Measurements from ENCODE around the gene CFAP53.
A peak's percentile ranks its signal among the peaks of the same experiment; 100 is the strongest.
"Not testable (repeated sequence)": the region's sequence is repeated elsewhere in the genome, so short reads cannot be mapped to it uniquely, and the experiment has no call there.

The CFAP53 gene, protein sequence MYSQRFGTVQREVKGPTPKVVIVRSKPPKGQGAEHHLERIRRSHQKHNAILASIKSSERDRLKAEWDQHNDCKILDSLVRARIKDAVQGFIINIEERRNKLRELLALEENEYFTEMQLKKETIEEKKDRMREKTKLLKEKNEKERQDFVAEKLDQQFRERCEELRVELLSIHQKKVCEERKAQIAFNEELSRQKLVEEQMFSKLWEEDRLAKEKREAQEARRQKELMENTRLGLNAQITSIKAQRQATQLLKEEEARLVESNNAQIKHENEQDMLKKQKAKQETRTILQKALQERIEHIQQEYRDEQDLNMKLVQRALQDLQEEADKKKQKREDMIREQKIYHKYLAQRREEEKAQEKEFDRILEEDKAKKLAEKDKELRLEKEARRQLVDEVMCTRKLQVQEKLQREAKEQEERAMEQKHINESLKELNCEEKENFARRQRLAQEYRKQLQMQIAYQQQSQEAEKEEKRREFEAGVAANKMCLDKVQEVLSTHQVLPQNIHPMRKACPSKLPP

DNA sequence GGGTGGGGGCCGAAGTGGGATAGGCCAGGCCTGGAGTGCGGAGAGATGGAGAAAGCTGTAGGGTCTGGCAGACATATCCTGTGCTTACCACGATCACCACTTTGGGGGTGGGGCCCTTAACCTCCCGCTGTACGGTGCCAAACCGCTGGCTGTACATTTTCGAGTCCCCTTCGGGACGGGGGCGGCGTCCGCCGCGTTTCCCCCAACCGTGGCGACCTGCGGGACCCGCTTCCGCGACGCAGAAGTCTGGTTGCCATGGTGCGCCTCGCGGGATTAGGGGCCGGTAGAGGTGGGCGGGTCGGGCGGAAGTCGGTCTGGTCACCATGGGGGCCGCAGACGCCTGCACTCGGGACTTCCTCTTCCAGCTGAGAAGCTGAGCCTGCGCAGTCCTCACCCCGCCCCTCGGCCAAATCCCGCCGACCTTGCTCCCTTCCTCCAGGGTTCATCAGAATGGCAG lies at the start of gene CFAP53:
Gene CFAP53, minus strand, starts transcription at position 248 of the 457 bp plus-strand sequence. Its CDS starts 91 bp downstream, at position 157.
- DNase-seq, result peak; percentile 88

DNA sequence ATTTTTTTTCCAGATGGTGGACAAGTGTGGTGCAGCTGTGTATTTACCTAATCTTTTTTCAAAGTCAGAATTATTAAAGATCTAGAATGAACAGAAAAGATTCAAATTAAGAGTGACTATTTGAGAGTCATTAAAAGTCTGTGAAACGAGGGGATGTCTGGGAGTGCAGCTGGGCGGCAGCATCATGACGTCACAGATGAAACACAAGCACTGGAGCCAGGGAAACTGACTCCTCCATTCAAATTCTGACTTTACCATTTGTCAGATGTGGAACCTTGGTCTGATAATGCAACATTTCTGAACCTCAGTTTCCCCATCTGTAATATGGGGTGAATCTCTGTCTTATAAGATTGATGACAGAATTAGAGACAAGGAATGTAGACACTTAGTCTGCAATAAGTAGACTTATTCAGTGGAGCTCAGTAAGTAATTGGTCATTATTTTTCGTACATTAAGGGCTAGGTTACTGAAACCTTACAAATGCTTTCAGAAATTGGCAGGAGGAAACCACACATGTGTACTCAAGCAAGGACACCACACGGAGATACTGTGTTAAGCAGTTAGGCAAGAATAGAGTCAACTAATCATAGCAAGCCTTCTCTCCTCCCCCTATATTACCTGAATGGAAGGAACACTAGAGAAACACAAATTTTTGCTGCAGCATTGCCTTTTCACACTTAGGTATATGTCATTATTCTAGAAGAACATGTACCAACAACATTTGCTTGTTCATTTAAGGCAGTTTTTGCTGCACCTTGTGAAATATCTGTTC lies 49.0 kb upstream of the CFAP53 start:
- no peak for DNase-seq

DNA sequence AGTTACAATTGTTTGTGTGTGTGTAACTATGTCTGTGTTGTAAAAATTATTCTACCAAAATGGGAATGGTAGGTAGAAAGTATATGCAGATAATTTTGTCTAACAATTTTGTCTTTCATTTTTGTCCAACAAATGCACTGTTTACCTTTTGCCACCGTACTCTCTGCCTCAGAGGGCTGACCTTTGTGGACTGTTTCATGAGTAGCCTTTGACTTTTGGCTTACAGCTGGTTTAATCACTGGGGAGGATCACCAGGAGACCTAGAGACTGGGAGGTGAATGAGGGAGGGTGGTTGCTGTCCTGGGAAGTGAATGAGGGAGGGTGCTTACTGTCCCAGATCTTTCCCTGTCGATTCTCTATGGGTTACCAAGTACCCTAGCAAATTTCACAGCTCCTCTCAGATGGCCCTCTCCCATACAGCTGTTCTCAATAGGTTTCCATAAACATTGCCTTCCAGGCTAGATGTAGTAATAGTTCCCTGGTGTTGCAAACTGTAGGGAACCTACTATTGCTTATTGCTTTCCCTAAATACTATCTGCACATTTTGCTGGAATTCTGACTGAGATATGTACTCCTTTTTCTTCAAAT lies 47.7 kb upstream of the CFAP53 start:
- DNase-seq, result no peak

DNA sequence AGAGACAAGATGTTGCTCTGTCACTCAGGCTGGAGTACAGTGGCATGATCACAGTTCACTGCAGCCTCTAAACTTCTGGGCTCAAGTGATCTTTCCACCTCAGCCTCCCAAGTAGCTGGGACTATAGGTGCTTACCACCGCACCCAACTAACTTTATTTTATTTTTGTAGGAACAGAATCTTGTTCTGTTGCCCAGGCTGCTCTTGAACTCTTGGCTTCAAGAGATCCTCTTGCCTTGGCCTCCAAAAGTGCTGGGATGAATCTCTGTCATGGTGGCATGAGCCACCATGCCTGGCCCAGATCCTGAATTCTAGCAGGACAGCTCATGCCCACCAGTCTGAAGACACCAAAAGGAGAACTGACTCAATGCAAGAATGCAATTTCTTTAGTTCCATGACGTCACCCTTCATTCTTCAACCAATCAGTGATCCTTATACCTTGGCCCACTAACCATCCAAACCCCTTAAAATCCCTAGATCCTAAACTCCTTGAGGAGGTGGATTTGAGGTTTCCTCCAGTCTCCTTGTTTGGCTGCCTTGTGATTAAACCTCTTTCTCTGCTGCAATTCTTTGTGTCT lies 46.8 kb upstream of the CFAP53 start:
- no peak for DNase-seq

DNA sequence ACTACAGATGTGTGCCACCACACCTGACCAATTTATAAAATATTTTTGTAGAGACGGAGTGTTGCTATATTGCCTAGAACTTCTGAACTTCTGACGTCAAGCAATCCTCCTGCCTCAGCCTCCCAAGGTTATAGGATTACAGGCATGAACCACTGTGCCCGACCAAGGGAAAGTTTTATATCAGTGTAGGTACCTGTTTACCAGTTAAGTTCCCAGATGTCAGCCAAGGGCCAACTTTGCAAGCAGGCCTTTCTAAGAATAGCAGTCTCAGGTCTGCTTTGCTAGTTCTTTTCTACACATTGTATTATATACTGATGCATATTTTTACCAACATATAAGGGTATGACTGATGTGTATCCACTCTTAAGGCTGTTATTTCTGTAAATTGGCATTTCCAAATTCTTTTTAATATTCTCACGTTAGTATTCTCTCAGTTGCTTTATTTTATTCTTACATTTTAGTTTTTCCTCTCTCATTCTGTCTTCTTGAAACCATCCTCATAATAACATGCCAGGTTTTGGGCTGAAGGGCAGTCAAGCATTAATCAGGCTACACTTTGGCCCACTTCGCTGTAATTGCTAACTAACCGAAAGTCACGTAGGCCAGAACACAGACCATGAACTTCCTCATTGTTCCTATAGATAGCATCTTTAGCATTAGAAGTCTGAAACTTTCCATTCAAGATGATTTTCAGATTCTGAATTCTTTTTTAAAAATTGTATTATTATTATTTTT lies 46.2 kb upstream of the CFAP53 start:
- no peak for DNase-seq

DNA sequence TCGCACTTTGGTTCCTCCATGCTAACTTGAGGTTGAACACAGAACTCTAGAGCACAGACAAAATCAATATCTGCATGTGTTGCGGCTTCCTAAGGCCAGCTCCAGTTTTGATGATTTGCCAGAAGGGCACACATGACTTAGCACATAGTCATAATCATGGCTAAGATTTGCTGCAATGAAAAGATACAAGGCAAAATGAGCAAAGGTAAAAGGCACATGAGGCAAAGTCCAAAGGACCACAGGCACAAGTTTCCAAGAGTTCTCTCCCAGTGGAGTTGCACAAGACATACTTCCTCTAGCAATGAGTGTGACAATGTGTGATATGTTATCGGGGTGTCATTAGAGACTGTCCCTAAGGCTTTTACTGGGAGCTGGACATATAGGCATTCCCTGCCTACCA lies 45.4 kb upstream of the CFAP53 start:
- no peak for DNase-seq

DNA sequence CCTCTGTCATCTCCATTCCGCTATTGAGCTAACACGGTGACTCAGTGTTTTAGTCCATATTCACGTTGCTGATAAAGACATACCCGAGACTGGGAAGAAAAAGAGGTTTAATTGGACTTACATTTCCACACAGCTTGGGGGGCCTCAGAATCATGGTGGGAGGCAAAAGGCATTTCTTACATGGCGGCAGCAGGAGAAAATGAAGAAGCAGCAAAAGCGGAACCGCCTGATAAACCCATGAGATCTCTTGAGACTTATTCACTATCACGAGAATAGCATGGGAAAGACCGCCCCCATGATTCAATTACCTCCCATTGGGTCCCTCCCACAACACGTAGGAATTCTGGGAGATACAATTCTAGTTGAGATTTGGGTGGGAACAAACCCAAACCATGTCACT lies 43.8 kb upstream of the CFAP53 start:
- no peak for DNase-seq

DNA sequence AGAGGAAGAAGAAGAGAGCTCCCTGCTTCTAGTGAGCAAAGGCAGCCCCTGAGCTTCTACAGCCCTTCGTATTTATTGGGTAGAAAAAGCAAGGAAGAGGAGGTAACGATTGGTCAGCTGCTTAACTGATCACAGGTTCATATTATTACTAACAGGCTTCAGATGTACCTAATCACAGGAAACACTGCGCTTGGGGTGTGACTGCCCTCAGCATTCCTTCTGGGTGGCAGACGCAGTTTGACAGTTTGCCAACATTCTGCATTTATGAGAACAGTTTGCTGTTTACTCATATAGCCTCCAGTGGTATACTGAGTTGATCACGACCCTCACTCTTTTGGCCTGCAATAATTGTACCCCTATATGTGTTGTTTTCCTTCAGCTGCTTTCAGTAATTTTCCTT lies 42.6 kb upstream of the CFAP53 start:
- not testable (repeated sequence) for DNase-seq

DNA sequence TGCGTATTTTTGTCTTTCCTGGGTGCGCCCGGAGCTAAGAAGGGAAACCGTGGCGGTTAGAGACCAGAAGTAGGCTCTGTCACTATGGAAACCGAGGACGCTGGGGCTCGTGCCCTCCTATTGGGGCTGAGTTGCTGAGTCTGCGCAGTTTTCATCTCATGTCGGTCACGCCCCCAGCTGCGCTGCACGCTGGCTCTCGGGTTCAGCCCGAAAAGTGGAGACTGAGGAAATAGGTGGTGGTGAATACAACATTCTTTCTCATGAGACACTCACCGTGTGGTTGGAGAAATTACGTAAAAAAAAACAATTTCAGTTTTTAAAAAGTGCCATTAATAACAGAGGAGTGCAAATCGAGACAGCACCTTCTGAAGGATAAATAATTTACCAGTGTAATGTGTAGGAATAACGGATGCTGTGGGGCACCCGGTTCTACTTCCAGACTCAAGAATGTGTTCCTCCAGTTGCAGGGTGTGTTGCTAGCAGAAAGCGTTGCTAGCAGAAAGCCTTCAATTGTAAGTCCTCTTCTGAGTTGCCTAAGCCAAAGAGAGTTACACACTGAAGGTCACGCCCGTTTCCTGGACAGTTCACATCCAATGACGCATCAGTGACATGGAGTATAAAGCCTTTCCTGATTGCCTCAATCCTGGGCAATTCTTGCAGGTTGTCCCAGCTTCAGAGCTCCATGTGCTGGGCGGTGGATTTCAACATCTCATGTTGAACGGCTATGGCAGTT lies 41.6 kb upstream of the CFAP53 start:
- peak; percentile 92 to 93 for DNase-seq

DNA sequence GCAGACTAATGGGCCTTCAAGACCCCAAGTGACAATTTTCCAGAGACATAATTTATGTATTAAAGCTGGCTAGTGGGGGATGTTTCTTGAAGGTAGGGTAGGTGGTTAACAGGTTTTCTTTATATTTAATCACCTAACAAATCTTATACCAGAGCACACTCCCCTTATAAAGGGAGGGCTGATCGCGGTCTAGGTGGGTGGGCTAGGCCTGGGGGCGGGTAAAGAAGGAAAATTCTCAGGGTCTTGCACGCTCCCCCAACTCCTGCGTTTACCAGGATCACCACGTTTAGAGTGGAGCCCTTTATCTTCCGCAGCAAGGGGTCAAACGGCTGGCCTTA lies 41.1 kb upstream of the CFAP53 start:
- DNase-seq, result no peak

DNA sequence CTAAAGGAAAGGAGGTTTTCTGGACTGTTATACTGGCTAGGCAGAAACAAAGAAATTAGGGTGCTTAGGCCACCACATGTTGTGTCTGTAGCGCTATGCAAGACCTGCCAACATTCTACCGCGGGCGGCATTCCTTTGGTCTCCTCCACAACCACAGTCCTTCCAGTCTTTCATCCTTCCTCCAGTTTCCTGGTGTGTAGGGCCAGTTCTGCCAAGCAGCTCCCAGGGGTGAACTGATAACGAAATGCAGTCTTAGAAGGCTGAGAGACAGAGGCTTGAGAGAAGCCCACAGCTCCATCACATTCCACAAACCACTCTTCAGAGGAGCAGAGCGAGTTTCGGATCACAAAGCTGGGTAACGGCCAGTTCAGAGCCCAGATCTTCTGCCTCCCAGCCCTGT lies 40.6 kb upstream of the CFAP53 start:
- DNase-seq, result no peak

DNA sequence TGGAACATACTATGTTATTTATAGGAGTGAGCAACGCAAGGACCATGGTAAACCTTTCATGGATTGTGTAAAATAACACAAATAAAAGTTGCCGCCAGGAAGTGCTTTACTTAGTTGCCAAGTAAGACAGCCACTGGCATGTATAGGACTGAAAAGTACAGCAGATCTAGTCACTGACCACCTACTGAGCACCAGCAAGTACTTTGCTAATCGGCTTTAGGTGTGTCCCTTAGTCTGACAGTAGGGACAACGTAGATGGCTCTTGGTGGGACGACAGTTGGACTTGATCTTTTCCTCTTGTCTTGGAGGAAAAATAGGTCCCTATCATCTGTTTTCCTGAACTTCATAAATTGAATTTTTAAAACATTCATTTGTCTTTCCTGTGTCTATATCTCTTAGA lies 34.8 kb upstream of the CFAP53 start:
- no peak for DNase-seq

DNA sequence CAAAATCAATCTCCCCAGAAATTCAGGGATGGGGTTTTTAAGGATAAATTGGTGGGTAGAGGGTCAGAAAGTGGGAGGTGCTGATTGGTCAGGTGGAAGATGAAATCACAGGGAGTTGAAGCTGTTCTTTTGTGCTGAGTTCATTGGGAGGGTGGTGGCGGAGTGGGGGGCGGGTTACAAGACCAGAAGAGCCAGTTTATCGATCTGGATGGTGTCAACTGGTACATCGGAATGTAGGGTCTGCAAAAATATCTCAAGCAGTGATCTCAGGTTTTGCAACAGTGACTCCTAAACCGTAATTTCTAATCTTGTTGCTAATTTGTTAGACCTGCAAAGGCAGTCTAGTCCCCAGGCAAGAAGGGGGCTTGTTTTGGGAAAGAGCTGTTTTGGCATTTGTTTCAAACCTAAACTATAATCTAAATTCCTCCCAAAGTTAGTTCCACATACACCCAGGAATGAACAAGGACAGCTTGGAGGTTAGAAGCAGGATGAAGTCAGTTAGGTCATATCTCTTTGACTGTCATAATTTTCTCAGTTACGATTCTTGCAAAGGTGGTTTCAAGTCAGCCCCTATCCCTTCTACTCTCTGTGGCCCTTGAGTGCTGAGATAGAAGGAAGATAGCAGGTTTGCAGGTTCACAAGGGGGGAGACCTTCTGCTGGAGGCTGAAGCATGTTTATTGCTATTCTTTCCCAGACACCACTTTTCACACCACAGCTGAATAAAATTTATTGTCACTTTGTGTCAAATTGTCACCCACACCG lies 33.5 kb upstream of the CFAP53 start:
- no peak for DNase-seq

DNA sequence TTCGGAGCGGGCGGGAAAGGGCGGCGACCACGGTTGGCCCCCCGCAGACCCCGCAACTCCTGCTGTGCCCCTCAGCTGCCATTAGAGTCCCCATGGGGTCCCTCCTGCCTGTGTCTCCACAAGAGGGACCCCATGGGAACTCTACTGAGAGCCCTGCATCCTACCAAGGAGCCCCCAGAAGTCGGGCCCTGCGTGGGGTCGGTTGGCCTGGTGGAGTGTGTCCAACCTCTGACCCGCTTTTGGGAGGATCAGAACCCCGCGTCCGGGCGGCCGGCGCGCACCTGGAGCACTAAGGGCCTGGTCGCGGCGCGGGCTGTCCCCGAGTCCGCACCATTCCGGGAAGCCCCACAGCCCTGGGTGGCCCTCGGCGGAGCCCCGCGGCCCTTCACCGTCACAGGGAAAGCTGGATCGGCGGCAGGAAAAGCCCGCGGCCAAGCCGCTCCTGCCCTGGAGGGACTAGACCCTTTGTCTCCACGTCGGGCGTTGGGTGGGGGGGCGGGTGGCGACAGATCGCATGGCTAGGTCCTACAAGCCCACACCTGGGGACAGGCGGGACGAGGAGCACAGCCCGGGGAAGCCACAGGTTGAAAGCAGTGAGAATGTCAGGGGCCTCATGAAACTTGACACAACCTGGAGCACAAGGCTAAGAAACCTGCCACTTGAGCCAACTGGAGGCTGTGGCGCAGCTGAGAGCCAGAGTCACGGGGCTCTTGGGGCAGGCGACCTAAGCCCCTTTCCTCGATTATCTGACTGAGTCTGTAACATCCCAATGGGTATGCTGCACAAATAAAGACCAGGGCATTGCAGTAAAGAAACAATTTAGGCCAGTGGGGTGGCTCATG lies 32.4 kb upstream of the CFAP53 start:
- DNase-seq, result no peak

DNA sequence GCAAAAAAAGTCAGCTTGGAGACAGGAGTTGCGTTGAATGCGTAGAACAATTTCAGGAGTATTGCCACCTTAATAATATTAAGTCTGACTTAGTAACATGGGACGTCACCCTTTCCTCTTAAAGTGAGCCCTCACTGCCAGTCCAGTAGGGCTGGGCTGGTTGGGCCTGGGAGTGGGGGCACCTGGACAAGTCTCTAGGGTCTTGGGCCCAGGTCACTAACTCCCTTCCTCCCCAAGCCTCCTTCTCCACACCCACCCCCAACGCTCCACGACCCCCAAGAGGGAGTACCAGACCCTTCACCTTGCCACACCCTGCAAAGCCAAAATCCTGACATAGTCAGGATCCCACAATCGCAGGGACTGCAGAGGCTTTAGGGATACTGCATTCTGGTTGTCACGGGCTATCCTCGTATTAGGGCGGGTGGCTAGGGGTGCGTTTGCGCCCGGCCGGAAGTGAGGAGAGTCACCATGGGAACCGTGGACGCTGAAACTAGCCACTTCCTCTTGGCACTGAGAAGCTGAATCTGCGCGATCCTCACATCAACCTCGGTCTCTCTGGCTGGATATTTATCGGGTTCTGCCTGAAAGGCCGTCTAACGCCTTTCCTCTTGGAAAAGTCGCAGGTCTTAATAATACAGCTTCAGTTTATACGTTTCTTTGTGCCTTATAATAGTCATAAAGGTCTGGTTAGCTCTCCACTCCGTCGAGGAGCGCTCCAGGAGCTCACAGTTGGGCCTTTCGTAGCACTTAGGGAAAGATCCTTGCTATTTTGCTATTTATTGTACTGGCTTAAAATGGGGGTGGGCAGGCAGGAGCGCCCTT lies 31.5 kb upstream of the CFAP53 start:
- DNase-seq, result peak; percentile 76 to 78

DNA sequence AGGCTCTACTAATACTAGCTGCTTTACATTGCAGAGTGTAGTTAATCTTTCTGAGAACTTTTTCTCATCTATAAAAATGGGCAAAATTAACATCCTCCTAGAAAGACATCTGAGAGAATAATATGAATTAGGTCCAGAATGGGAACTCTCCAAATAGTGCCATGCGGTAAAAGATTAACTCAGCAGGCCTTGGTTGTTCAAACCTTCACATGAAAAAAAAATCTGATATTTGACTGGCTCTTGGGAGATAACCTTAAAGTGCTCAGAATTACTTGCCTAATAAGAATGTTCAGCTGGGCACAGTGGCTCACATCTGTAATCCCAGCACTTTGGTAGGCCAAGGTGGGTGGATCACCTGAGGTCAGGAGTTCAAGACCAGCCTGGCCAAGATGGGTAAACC lies 26.7 kb upstream of the CFAP53 start:
- no peak for DNase-seq

DNA sequence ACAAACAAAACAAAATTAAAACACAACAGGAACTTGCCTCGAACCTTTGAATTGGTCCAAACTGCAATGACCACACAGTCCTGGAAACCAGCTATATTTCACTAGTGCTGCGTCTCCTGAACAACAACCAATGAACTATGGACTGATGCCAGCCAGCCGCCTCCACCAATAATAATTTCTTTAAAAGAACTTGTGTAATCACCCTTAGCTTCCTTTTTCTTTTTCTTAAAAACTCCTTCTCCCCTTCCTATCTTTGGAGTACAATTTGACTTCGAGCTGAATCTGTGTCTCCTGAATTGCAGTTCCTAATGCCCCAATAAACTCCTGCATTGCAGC lies 22.8 kb upstream of the CFAP53 start:
- no peak for DNase-seq

DNA sequence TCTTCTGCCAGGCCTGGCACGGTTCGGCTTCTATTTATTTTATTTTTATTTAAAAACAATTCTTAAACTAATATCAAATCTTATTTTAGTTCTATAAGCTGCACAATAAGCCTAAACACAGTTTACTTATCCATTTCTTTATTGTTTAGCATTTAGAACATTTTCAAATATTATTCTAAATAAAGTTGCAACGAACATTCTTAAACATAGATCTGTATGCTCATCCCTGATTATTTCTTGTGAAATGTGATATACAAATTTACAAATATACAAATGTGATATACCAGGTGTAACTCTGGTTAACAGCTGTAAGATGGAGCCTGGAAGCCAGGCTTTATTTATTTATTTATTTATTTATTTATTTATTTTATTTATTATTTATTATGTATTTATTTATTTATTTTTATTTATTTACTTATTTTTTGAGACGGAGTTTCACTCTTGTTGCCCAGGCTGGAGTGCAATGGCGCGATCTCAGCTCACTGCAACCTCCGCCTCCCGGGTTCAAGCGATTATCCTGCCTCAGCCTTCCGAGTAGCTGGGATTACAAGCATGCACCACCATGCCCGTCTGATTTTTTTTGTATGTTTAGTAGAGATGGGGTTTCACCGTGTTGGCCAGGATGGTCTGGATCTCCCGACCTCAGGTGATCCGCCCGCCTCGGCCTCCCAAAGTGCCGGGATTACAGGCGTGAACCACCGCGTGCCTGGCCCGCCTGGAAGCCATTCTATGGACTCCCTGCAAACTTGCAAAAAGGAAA lies 22.2 kb upstream of the CFAP53 start:
- DNase-seq, result not testable (repeated sequence)

Measured in CD4-positive, alpha-beta T cell treated with Interferon alpha-2 for 1 hour (primary cell).